SU-DHL-6 (cell line): Measurements from ENCODE around the gene CABP2.

Experiments used
- H2AFZ ChIP-seq: fragments of 200-600 bp; sonication (generic); 2 replicates; pipeline ENCODE4 v1.6.1; 2014; ENCODE audit warnings: low read depth, mild to moderate bottlenecking, moderate library complexity, mixed read lengths, antibody characterized with exemption, low read length; ENCODE audit not compliant: severe bottlenecking
- H3F3A ChIP-seq: fragments of 200-600 bp; shearing (Covaris generic); 2 replicates; pipeline ENCODE4 v1.6.0; 2016; ENCODE audit warnings: antibody characterized with exemption, mild to moderate bottlenecking; ENCODE audit not compliant: insufficient read depth
- H3K27ac ChIP-seq: fragments of 200-600 bp; sonication (generic); 2 replicates; pipeline ENCODE4 v1.5.1; 2016; ENCODE audit warnings: low read depth, mild to moderate bottlenecking, low read length, moderate library complexity, mixed read lengths
- H3K27me3 ChIP-seq: fragments of 200-600 bp; sonication (generic), shearing (Covaris generic); 2 replicates; pipeline ENCODE4 v1.6.0; 2014; ENCODE audit warnings: mild to moderate bottlenecking, low read length
- H3K36me3 ChIP-seq: fragments of 200-600 bp; sonication (generic); 2 replicates; pipeline ENCODE4 v1.6.1; 2014; ENCODE audit warnings: mild to moderate bottlenecking, low read length, mixed read lengths
- H3K4me2 ChIP-seq: fragments of 300-600, 200-600 bp; shearing (Covaris generic), sonication (generic); 2 replicates; pipeline ENCODE4 v1.6.0; 2014; ENCODE audit warnings: low read length, low read depth, mild to moderate bottlenecking; ENCODE audit not compliant: poor library complexity, severe bottlenecking
- H3K4me3 ChIP-seq: fragments of 200-600 bp; sonication (generic); 2 replicates; pipeline ENCODE4 v1.5.1; 2014; ENCODE audit warnings: antibody characterized with exemption, low read length, mild to moderate bottlenecking, mixed read lengths; ENCODE audit not compliant: insufficient read depth, poor library complexity, severe bottlenecking
- H3K79me2 ChIP-seq: fragments of 200-600 bp; sonication (generic); 2 replicates; pipeline ENCODE4 v1.6.1; 2014; ENCODE audit warnings: mild to moderate bottlenecking, low read length, moderate library complexity; ENCODE audit not compliant: insufficient read depth
- H3K9ac ChIP-seq: fragments of 200-600 bp; sonication (generic); 2 replicates; pipeline ENCODE4 v1.7.0; 2014; ENCODE audit warnings: mild to moderate bottlenecking, low read length
- H3K9me2 ChIP-seq: fragments of 200-600 bp; sonication (generic); replicated peaks from 2 replicates; pipeline ENCODE4 v1.6.1; 2014; ENCODE audit warnings: low read length; ENCODE audit not compliant: insufficient read depth
- H3K9me3 ChIP-seq: fragments of 200-600 bp; sonication (generic); 2 replicates; pipeline ENCODE4 v1.6.1; 2014; ENCODE audit warnings: low read length, mixed read lengths; ENCODE audit not compliant: insufficient read depth
- H4K20me1 ChIP-seq: fragments of 200-600 bp; sonication (generic); 2 replicates; pipeline ENCODE4 v1.6.1; 2014; ENCODE audit warnings: low read depth, mild to moderate bottlenecking, antibody characterized with exemption, low read length, moderate library complexity, mixed read lengths
- CTCF ChIP-seq: fragments of 200-600 bp; sonication (generic); IDR thresholded peaks from one replicate; pipeline ENCODE4 v1.5.1; 2017; ENCODE audit warnings: antibody characterized with exemption, mild to moderate bottlenecking, low read length, moderate library complexity; ENCODE audit not compliant: insufficient read depth, poor library complexity, severe bottlenecking
- EZH2phosphoT487 ChIP-seq: fragments of 200-600 bp; sonication (generic), shearing (Covaris generic); conservative IDR thresholded peaks from 2 replicates; pipeline ENCODE4 v1.6.1; 2018; ENCODE audit warnings: mild to moderate bottlenecking, antibody characterized with exemption, low read length, moderate library complexity, mixed read lengths

The CABP2 gene

GRCh38 chr11:67528376-67528775 is 5.1 kb upstream of the CABP2 start:
- no peak overlapping the region for H3K27ac ChIP-seq

DNA sequence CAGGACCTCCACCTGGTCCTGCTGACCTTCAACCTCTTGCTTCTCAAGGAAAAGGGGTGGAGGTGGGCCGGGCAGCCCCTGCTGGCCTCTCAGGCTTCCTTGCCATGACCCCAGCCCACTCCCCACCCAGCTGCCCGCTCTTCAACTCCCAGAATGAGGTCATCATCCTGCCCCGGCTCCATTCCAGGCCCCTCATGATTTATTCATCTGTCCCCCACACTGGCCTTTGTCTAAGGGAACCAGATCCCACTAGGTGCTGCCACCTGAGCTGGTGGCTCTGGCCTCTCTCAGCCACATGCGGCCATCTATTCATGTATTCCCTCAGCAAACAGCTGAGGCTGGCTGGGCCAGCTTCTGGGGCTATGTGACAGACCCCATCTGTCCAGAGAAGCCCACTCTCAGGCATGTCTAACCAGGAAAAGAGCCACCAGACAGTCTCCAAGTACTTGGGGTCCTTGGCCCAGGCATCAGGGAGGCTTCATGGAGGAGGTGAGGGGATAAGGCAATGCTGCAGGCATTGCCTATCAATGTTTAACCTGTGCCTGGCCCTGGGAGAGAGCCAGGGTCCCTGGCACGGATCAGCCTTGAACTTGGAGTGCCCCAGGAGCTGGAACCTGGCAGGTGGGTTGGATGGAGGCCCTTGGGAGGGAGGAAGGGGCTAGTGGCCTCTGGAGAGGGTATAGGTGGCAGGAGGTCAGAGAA is 2.2 kb upstream of the CABP2 start:
- no peak overlapping the region for H3K9ac ChIP-seq
- no peaks in the 10 kb centered on the region for H3K79me2 ChIP-seq
- no peak for TF ChIP-seq CTCF
- TF ChIP-seq EZH2phosphoT487, result no peak
- no peaks in the 10 kb centered on the region for H3K9me3 ChIP-seq
- no peaks in the 10 kb centered on the region for H4K20me1 ChIP-seq
- no peaks in the 10 kb centered on the region for H3K36me3 ChIP-seq
- no peaks in the 10 kb centered on the region for H3K27me3 ChIP-seq
- no peaks in the 10 kb centered on the region for H3F3A ChIP-seq
- H3K4me2 ChIP-seq, result no peak overlapping the region
- no peaks in the 10 kb centered on the region for H3K9me2 ChIP-seq
- no peak overlapping the region for H2AFZ ChIP-seq
- no peak overlapping the region for H3K27ac ChIP-seq
- no peak overlapping the region for H3K4me3 ChIP-seq

More at GRCh38 chr11:67528376-67528775, 5.1 kb upstream of the CABP2 start:
- no peaks in the 10 kb centered on the region for H3K9me2 ChIP-seq
- H4K20me1 ChIP-seq, result no peaks in the 10 kb centered on the region
- no peak overlapping the region for H2AFZ ChIP-seq
- H3K9ac ChIP-seq, result no peak overlapping the region
- no peaks in the 10 kb centered on the region for H3F3A ChIP-seq
- H3K9me3 ChIP-seq, result peaks cover 11% of the 10 kb centered on the region
- no peak overlapping the region for H3K4me2 ChIP-seq
- H3K27me3 ChIP-seq, result no peaks in the 10 kb centered on the region
- TF ChIP-seq EZH2phosphoT487, result no peak
- no peak for TF ChIP-seq CTCF
- H3K36me3 ChIP-seq, result no peaks in the 10 kb centered on the region
- H3K79me2 ChIP-seq, result no peaks in the 10 kb centered on the region
- H3K4me3 ChIP-seq, result no peak overlapping the region

GRCh38 chr11:67524480-67524808 is 1.2 kb upstream of the CABP2 start:
- Histone ChIP-seq H3K27ac (no peak overlapping the region), H3K9me2 (no peaks in the 10 kb centered on the region), H3K79me2 (no peaks in the 10 kb centered on the region), H3F3A (no peaks in the 10 kb centered on the region), H3K9ac (no peak overlapping the region), H3K9me3 (no peaks in the 10 kb centered on the region), H3K4me3 (no peak overlapping the region), H3K36me3 (no peaks in the 10 kb centered on the region), H2AFZ (no peak overlapping the region), H4K20me1 (no peaks in the 10 kb centered on the region), H3K4me2 (no peak overlapping the region), H3K27me3 (no peaks in the 10 kb centered on the region)
- TF ChIP-seq EZH2phosphoT487, result no peak
- no peak for TF ChIP-seq CTCF
